ENCODE results near the gene ABCG1.

DNA sequence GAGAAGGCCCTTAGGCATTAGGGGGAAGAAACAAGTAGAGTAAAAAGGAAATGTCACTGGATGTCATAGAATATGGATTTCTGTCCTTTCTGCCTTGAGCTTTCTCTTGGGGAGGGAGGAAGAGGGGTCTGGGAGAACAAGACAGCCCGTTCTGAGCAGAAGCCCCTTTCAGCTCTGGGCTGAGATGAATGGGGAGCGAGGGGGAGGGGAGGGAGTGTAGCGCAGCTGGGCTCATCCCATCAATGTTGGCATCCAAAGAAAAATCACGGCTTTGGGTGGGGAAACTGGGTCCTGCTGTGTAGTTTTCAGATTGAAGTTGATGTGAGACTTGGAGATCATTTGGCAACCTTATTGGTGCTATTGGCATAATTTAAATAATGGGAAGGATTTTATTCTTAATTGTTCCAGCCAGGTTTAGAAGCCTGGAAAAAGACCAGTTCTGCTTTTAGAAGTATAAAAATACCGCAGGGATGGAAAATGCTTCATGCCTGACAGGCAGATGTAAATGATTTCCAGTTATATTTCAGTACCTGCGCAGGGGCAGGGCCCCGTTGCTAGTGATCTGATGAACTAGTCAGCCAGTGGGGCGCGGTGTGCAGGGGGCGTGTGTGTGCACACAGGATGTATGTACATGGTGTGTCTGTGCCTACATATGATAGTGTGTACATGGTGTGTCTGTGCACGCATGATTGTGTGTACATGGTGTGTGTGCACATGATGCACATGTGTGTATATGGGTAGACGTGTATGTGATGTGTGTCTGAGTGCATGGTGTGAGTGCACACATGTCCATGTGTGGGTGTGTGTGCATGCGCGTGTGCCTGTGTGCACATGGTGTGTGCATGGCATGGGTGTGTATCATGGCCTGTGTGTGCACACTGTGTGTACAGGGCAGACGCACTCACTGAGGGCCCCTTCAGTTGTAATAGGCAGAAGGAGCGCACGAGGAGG, 36.0 kb downstream of the ABCG1 start:
- no peak for TF ChIP-seq CTCF (IDR thresholded peaks at IDR 0.05)
- no peak for TF ChIP-seq POLR2A (IDR thresholded peaks at IDR 0.05)

All from heart left ventricle (tissue), 13 donors.